ENCODE data around the gene NRXN3.

GRCh38 chr14:79587875-79588274, 1417.7 kb downstream of the NRXN3 start:
- no peak for TF ChIP-seq POLR2A (IDR thresholded peaks at IDR 0.05)
- TF ChIP-seq, protein P1, sequence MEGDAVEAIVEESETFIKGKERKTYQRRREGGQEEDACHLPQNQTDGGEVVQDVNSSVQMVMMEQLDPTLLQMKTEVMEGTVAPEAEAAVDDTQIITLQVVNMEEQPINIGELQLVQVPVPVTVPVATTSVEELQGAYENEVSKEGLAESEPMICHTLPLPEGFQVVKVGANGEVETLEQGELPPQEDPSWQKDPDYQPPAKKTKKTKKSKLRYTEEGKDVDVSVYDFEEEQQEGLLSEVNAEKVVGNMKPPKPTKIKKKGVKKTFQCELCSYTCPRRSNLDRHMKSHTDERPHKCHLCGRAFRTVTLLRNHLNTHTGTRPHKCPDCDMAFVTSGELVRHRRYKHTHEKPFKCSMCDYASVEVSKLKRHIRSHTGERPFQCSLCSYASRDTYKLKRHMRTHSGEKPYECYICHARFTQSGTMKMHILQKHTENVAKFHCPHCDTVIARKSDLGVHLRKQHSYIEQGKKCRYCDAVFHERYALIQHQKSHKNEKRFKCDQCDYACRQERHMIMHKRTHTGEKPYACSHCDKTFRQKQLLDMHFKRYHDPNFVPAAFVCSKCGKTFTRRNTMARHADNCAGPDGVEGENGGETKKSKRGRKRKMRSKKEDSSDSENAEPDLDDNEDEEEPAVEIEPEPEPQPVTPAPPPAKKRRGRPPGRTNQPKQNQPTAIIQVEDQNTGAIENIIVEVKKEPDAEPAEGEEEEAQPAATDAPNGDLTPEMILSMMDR (IDR thresholded peaks at IDR 0.05), result no peak

Data from body of pancreas (tissue), 4 donors.